ENCODE measurements around the gene BAIAP2.

- no peak for TF ChIP-seq CTCF (IDR thresholded peaks at IDR 0.05; ENCODE audit: low read length)
- TF ChIP-seq EZH2 (optimal IDR thresholded peaks at IDR 0.05; ENCODE audit: low read depth, low read length): no peak
- no peak for TF ChIP-seq EZH2phosphoT487 (IDR thresholded peaks at IDR 0.05; ENCODE audit: low read length)
Measured at GRCh38 chr17:80998118-80998747, 36.7 kb upstream of the BAIAP2 start.
